Left ventricle myocardium superior (tissue), 1 donor: ENCODE results near the gene DPM1. TPM values are rescaled to one million over a fixed set of nuclear protein-coding genes. Genes with fewer than 3 reads are reported as not detected.

ENCODE experiments used
- ATAC-seq: fragments of 200-7000 bp; cut with Tn5 transposase; one replicate; pipeline ENCODE4 v1.9.1; 2020; ENCODE audit warnings: mild to moderate bottlenecking, moderate library complexity
- DNase-seq: peaks from one replicate; pipeline ENCODE4 v3.0.0-alpha.2; 2020
- intact Hi-C: fragments of 100-400 bp; cut with micrococcal nuclease; formaldehyde crosslinking; loops from one replicate; pipeline ENCODE4 v1.11.0; 2022
- total RNA-seq: library from RNA; stranded (reverse); fragmentation: NEBNext Ultra II Directional; extraction: Animal tissue kit (Norgen Biotek cat#: 25700); gene quantifications from one replicate; pipeline ENCODE4 v1.2.1, GENCODE V29; 2021
- donor health status: DM: no; HTN: yes; CAD: no; lungs with severe emphysema.

The DPM1 gene
- total RNA-seq, 1 donor from 2014 or later, result 41.2 TPM

DNA sequence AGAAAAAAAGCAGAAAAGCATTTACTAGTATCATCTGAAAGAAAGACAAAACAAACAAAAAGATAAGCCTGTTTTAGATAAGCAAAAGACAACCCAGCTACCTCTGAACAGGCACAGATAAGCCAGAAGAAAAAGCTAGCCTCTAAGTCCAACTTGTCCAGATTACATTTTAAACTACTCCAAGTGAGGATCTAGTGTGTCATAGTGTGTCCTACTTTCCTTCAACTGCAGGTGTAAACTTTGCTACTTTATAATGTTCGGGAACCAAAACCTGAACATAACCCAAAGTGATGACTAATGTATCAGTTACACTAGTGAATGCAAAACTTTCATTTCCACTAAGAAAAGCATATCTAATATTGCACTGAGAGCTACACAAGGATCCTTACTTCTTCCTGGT is 46.6 kb downstream of the DPM1 start:
- ATAC-seq (no peak), DNase-seq (no peak)
- intact Hi-C loops, result no loop called here

- ATAC-seq, result no peak
- intact Hi-C loops, result no loop called here
- no peak for DNase-seq
Measured at GRCh38 chr20:50911030-50911429, 47.3 kb downstream of the DPM1 start.

DNA sequence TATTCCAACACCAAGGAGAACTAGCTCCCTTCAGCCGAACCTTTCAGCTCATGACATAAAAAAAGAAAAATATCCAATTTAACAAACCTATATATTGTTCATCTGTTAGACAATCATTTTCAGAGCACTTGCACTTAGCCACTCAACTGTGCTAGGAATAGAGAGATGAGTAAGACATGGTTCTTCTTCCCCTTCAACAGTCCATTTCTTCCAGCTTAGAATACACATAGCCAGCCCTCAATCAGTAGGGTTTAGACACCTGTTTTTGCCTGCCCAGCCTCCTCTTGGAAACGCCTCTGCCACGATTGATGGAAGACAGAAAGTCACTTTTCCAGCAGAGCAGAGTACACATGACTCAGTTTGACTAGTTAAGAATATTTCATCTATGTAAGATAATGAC is 48.9 kb downstream of the DPM1 start:
- ATAC-seq (no peak), DNase-seq (no peak)
- intact Hi-C loops, result no loop called here

GRCh38 chr20:50904067-50904570 is 54.2 kb downstream of the DPM1 start:
- no peak for DNase-seq
- no peak for ATAC-seq
- intact Hi-C loops, result no loop called here

DNA sequence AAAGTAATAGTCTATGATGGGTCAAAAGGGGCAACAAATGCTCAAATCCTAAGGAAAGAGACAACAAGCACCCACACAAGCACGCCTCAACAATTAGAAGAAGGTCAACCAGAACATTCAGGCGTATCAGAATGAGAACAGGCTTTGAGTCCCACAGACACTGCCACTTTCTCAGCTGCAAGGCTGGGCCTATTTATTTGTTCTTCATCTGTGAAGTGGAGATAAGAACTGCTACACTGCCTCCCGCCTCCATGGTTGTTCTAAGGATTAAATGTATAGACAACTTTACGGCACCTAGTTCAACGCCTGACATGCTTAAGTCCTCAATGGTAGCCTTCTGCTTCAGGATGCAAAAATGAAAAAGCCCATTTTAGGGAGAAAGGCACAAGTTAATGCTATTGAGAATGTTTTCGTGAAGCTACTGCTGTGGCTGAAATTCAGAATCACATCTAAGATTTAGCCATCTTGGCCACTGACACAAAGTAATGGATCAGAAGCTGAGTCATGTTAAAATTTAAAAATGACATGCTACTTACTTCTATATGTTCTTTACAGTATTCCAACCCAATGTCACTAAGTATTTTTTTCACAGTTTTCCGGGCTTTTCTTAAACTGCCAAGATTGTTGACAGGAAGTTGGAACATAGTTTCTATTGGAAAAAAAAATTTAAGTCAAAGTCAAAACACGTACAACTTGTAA is 54.8 kb downstream of the DPM1 start:
- no peak for ATAC-seq
- intact Hi-C loops, result no loop called here

GRCh38 chr20:50901301-50901700 is 57.0 kb downstream of the DPM1 start:
- intact Hi-C loops, result no loop called here
- ATAC-seq (no peak), DNase-seq (no peak)

More for the DNA sequence above, 54.8 kb downstream of the DPM1 start:
- no peak for DNase-seq

DNA sequence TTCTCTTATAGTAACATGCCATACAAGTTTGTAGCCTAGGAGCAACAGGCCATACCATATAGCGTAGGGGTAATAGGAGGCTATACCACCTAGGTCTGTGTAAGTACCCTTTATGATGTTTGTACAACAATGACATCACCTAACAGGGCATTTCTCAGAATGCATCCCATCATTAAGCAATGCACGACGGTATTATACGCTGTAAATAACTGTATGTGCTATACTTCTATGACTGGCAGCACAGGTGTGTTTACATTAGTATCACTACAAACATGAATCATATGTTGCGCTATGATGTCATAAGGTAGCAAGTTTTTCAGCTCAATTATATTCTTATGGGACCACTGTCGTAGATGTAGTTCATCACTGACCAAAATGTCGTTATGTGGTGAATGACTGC is 58.1 kb downstream of the DPM1 start:
- intact Hi-C loops, result no loop called here
- ATAC-seq (no peak), DNase-seq (no peak)

GRCh38 chr20:50898475-50898874 is 59.9 kb downstream of the DPM1 start:
- DNase-seq (no peak), ATAC-seq (no peak)
- intact Hi-C loops, result no loop called here

GRCh38 chr20:50895111-50895830 is 63.1 kb downstream of the DPM1 start:
- intact Hi-C loops, result no loop called here
- ATAC-seq, result no peak
- no peak for DNase-seq

- intact Hi-C loops, result no loop called here
- no peak for DNase-seq
- no peak for ATAC-seq
Measured at GRCh38 chr20:50893620-50894019, 64.7 kb downstream of the DPM1 start.

DNA sequence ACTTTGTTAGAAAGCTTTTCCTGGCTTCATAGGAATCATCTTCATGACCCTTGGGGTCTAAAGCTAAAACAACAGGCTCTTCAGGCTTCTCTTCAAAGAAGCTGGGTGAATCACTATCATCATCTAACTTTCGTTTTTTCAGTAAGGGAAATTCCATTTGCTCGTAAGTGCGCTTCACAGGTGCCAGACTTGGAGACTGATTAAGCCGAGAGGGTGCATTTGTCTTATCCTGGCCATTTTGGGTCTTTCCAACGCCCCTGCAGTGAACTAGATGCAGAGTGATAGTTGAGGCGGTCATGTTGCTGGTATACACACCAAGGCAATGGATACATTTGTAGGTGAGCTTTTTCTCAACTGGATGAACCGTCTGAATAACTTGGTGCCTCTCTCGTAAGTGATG is 65.9 kb downstream of the DPM1 start:
- intact Hi-C loops, result no loop called here
- no peak for ATAC-seq
- no peak for DNase-seq

- DNase-seq (no peak), ATAC-seq (peak; percentile 79)
- intact Hi-C loops, result no loop called here
Measured at GRCh38 chr20:50891138-50891537, 67.2 kb downstream of the DPM1 start.

DNA sequence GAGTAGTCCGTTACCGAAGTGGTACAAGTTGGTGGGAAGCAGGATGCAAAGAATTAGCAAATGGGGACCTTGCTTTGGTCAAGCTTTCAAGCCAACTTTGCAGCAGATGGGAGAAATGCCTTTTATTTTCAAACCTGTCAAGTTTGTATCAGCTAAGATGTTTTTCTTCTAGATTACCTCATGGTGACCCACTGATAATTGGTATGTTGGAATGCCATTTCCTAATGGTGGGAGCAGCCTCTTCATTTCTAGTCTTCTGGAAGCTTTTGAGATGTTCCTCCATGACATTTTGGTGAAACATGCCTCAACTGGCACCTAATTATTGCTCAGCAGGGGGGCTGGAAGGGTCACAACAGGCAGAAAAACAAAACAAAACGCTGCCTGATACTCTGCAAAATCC is 70.8 kb downstream of the DPM1 start:
- DNase-seq (no peak), ATAC-seq (no peak)
- intact Hi-C loops, result no loop called here

- ATAC-seq (no peak), DNase-seq (no peak)
- intact Hi-C loops, result no loop called here
Measured at GRCh38 chr20:50886184-50886790, 72.0 kb downstream of the DPM1 start.

DNA sequence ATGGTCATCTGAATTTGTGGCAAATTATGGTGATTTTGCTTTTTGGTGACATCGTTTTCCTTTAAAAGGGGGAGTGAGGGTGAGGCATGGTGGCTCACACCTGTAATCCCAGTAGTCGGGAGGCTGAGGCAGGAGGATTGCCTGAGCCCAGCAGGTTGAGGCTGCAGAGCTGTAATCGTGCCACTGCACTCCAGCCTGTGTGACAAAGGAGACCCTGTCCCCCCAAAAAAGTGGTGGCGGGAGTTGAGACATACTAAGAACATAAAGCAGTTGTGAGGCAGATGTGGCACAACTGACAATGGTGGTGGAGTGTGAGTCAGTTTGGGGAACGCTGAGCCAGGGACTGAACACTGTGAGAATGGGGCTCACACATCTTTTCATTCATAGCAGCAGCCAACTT is 72.6 kb downstream of the DPM1 start:
- ATAC-seq (no peak), DNase-seq (no peak)
- intact Hi-C loops, result no loop called here

GRCh38 chr20:50885068-50885467 is 73.3 kb downstream of the DPM1 start:
- ATAC-seq, result no peak
- no peak for DNase-seq
- intact Hi-C loops, result no loop called here

Other genes starting within 250 kb of the DPM1 start
- 7.1 TPM for gene PARD6B, start 227.0 kb downstream of the DPM1 start, total RNA-seq
- 3.2 TPM for gene BCAS4, start 163.5 kb downstream of the DPM1 start, total RNA-seq
- gene ADNP, start 27.1 kb downstream of the DPM1 start, total RNA-seq, result 34.2 TPM
- 3.1 TPM for gene MOCS3, start 286 bp upstream of the DPM1 start, total RNA-seq
- 0.37 TPM for gene KCNG1, start 64.6 kb upstream of the DPM1 start, total RNA-seq